Heart left ventricle (tissue), 13 donors: Measurements from ENCODE around the gene LSM12.

Source experiments
- CTCF ChIP-seq, 12 donors: fragments of 200-600 bp; sonication (generic) in 4 of 12; IDR thresholded peaks; one replicate each; pipeline versions ENCODE4 v1.5.0 to v1.8.0; 2018 to 2022; ENCODE audit warnings: antibody characterized with exemption in 12 of 12, mild to moderate bottlenecking in 5 of 12
- POLR2A ChIP-seq, 2 donors: fragments of 450-650 bp; IDR thresholded peaks; one replicate each; pipeline ENCODE4 v1.6.1; 2017; ENCODE audit warnings: antibody characterized with exemption in 2 of 2, mild to moderate bottlenecking in 2 of 2, moderate library complexity in 2 of 2
- donor health status: ischemic (EF 13 %, LVEDD 7.1; RV severe dilation, severe dysfunction).
- donor health status: DM: no; HTN: yes; CAD: no.
- donor health status: DM: no; HTN: no; CAD: no.
- donor health status: ischemic (EF 25% LVEDD 6.9; RV normal size, moderate dysfunction).
- donor health status: ischemic (EF 25% LVEDD 5.7; RV mildly dilated, moderate dysfunction).
- donor health status: ischemic (EF 35%, LVEDD 5.7; RV mildly dilated, moderate dysfunction).
- donor health status: nonischemic (EF 11% LVEDD 7.7; RV severe dilation, severe dysfunction).
- donor health status: DM: yes; HTN: yes; CAD: no.
- donor health status: PGD.
- donor health status: ischemic (EF 29% LVEDD 5.4; RV normal size, mild dysfunction).
- donor health status: nonischemic (EF 23%, LVEDD 6.1; RV moderate dilation, normal function).

GRCh38 chr17:44024271-44024663, 42.2 kb downstream of the LSM12 start:
- TF ChIP-seq CTCF (IDR thresholded peaks at IDR 0.05) (no peak), POLR2A (IDR thresholded peaks at IDR 0.05) (no peak)
